ENCODE results near the gene CWC25. TPM values are rescaled to one million over a fixed set of nuclear protein-coding genes. Genes with fewer than 3 reads are reported as not detected.

Gene CWC25
- total and polyA plus RNA-seq, 2 of the 13 experiments (the other 11 are each of a cell fraction or from before 2014, with no cell fraction given), result 15.6 to 22.7 TPM

- TF ChIP-seq ZFX (CRISPR knock-in tag; IDR thresholded peaks at IDR 0.05; ENCODE audit: low read depth) (peak; percentile 97), ZNF800 (CRISPR knock-in tag; IDR thresholded peaks at IDR 0.05) (peak; percentile 96), ZNF225 (CRISPR knock-in tag; IDR thresholded peaks at IDR 0.05) (peak; percentile 97), ASH2L (IDR thresholded peaks at IDR 0.05; ENCODE audit: insufficient read length, low read depth, low read length) (peak; percentile 99), ZNF549 (CRISPR knock-in tag; IDR thresholded peaks at IDR 0.05) (peak; percentile 57; the same call in 1 of the 2 replicates), ZNF337 (CRISPR knock-in tag; IDR thresholded peaks at IDR 0.05; ENCODE audit: borderline replicate concordance, low read depth) (peak; percentile 86), ZNF616 (CRISPR knock-in tag; IDR thresholded peaks at IDR 0.05; ENCODE audit: low read depth) (peak; percentile 83; the same call in 1 of the 2 replicates), MLLT10 (CRISPR knock-in tag; IDR thresholded peaks at IDR 0.05) (peak; percentile 94; the same call in 1 of the 2 replicates), SNAI1 (CRISPR knock-in tag; IDR thresholded peaks at IDR 0.05; ENCODE audit: borderline replicate concordance) (no peak), ZNF354B (CRISPR knock-in tag; IDR thresholded peaks at IDR 0.05) (peak; percentile 97), ZXDC (CRISPR knock-in tag; IDR thresholded peaks at IDR 0.05) (no peak; the same call in 1 of the 2 replicates), ESRRA (CRISPR knock-in tag; IDR thresholded peaks at IDR 0.05; ENCODE audit: low read depth) (peak; percentile 75; the same call in 1 of the 2 replicates), ZNF264 (CRISPR knock-in tag; IDR thresholded peaks at IDR 0.05) (peak; percentile 89), SRY (CRISPR knock-in tag; IDR thresholded peaks at IDR 0.05) (peak; percentile 96), ERF (CRISPR knock-in tag; IDR thresholded peaks at IDR 0.05) (peak; percentile 94; the same call in 1 of the 2 replicates), RXRB (CRISPR knock-in tag; IDR thresholded peaks at IDR 0.05; ENCODE audit: borderline replicate concordance) (peak; percentile 85; the same call in 1 of the 2 replicates), GTF2F1 (IDR thresholded peaks at IDR 0.05; ENCODE audit: low read length) (peak; percentile 86), HDAC1 (CRISPR knock-in tag; IDR thresholded peaks at IDR 0.05) (peak; percentile 92), PCBP1 (IDR thresholded peaks at IDR 0.05; ENCODE audit: borderline replicate concordance, low read depth, low read length) (no peak), ZNF615 (CRISPR knock-in tag; IDR thresholded peaks at IDR 0.05; ENCODE audit: borderline replicate concordance) (peak; percentile 96; the same call in 1 of the 2 replicates), ZNF556 (CRISPR knock-in tag; IDR thresholded peaks at IDR 0.05; ENCODE audit: borderline replicate concordance) (peak; percentile 98), ETV5 (CRISPR knock-in tag; IDR thresholded peaks at IDR 0.05; ENCODE audit: borderline replicate concordance) (peak; percentile 91), DNMT3B (CRISPR knock-in tag; conservative IDR thresholded peaks at IDR 0.05) (peak; percentile 88; the same call in 1 of the 2 replicates), PHF21A (CRISPR knock-in tag; IDR thresholded peaks at IDR 0.05) (peak; percentile 90; the same call in 1 of the 2 replicates), ZBTB3 (CRISPR knock-in tag; IDR thresholded peaks at IDR 0.05; ENCODE audit: borderline replicate concordance, low read depth) (peak; percentile 93; the same call in 1 of the 2 replicates), DNMT1 (CRISPR knock-in tag; IDR thresholded peaks at IDR 0.05) (no peak)
Observed at GRCh38 chr17:38853292-38854219, 28.4 kb upstream of the CWC25 start, which contains the start of gene RPL23 (continued).

Data from HepG2 (cell line).